Hepatocyte (in vitro differentiated cells): ENCODE data around the gene TUNAR. TPM values are rescaled to one million over a fixed set of nuclear protein-coding genes. Genes with fewer than 3 reads are reported as not detected.
A peak's percentile ranks its signal among the peaks of the same experiment; 100 is the strongest.

Experiments
- DNase-seq: peaks from one replicate; pipeline ENCODE4 v3.0.0-alpha.2; 2016; ENCODE audit warnings: low spot score
- H2AFZ ChIP-seq: fragments of 200-600 bp; sonication (generic); 2 replicates; pipeline ENCODE4 v1.6.0; 2016; ENCODE audit warnings: antibody characterized with exemption, mild to moderate bottlenecking
- H3K27ac ChIP-seq: fragments of 200-600 bp; sonication (generic); 2 replicates; pipeline ENCODE4 v1.5.1; 2016; ENCODE audit warnings: mild to moderate bottlenecking
- H3K27me3 ChIP-seq: fragments of 200-600 bp; sonication (generic); 2 replicates; pipeline ENCODE4 v1.6.1; 2016
- H3K36me3 ChIP-seq: fragments of 200-600 bp; sonication (generic); replicated peaks from 2 replicates; pipeline ENCODE4 v1.5.1; 2016; ENCODE audit warnings: low read depth; ENCODE audit not compliant: insufficient read depth
- H3K4me1 ChIP-seq: fragments of 200-600 bp; sonication (generic); 2 replicates; pipeline ENCODE4 v1.5.1; 2016; ENCODE audit warnings: mild to moderate bottlenecking, moderate library complexity; ENCODE audit not compliant: insufficient read depth
- H3K4me2 ChIP-seq: fragments of 200-600 bp; sonication (generic); 2 replicates; pipeline ENCODE4 v1.6.0; 2016
- H3K4me3 ChIP-seq: fragments of 200-600 bp; sonication (generic); 2 replicates; pipeline ENCODE4 v1.5.1; 2016; ENCODE audit warnings: mild to moderate bottlenecking
- H3K79me2 ChIP-seq: fragments of 200-600 bp; sonication (generic); 2 replicates; pipeline ENCODE4 v1.6.0; 2017; ENCODE audit warnings: mild to moderate bottlenecking
- H3K9me2 ChIP-seq: fragments of 200-600 bp; sonication (generic); replicated peaks from 2 replicates; pipeline ENCODE4 v1.6.0; 2017; ENCODE audit warnings: mild to moderate bottlenecking; ENCODE audit not compliant: insufficient read depth
- H3K9me3 ChIP-seq: fragments of 200-600 bp; sonication (generic); 2 replicates; pipeline ENCODE4 v1.5.1; 2016; ENCODE audit warnings: low read depth, mild to moderate bottlenecking
- H4K20me1 ChIP-seq: fragments of 200-600 bp; sonication (generic); 2 replicates; pipeline ENCODE4 v1.6.0; 2016; ENCODE audit warnings: mild to moderate bottlenecking; ENCODE audit not compliant: insufficient read depth, poor library complexity, severe bottlenecking
- CTCF ChIP-seq: fragments of 200-600 bp; sonication (generic); IDR thresholded peaks from 2 replicates; pipeline ENCODE4 v1.5.1; 2016; ENCODE audit warnings: antibody characterized with exemption, mild to moderate bottlenecking; ENCODE audit not compliant: poor library complexity
- EZH2 ChIP-seq: fragments of 200-600 bp; sonication (generic); IDR thresholded peaks from 2 replicates; pipeline ENCODE4 v1.6.1; 2016; ENCODE audit warnings: antibody characterized with exemption, mild to moderate bottlenecking, borderline replicate concordance
- EZH2phosphoT487 ChIP-seq: fragments of 200-600 bp; sonication (generic); IDR thresholded peaks from one replicate; pipeline ENCODE4 v1.6.1; 2018; ENCODE audit warnings: antibody characterized with exemption, mild to moderate bottlenecking, low read depth, moderate library complexity; ENCODE audit not compliant: unreplicated experiment, severe bottlenecking
- WGBS: methylation state at CpG from one replicate; pipeline ENCODE4 v1.1.6; 2016; ENCODE audit warnings: low lambda C conversion rate; ENCODE audit errors: missing lambda C conversion rate; 5-methylcytosine and 5-hydroxymethylcytosine counted together
- polyA plus RNA-seq: library from polyadenylated mRNA; unstranded; fragments of >200 nt; fragmentation: Nextera tagmentation; extraction: Ambion mirVana; gene quantifications from 2 replicates; pipeline ENCODE4 v1.2.1, GENCODE V29; 2016
- total RNA-seq: library from RNA; depleted of rRNA; stranded (reverse); fragments of >200 nt; gene quantifications from 2 replicates; pipeline ENCODE4 v1.2.3, GENCODE V29; 2014

TUNAR gene
- total and polyA plus RNA-seq, 2 experiments from 2014 or later = 0.13 TPM; not detected in 1

- peak; percentile 68 for DNase-seq
- no peaks in the 10 kb centered on the region for H3K27me3 ChIP-seq
- no peaks in the 10 kb centered on the region for H3K79me2 ChIP-seq
- no peaks in the 10 kb centered on the region for H4K20me1 ChIP-seq
- H3K4me2 ChIP-seq = no peak overlapping the region
- 35% methylated on average over 2 of the region's 2 CpGs for WGBS
- TF ChIP-seq EZH2 (no peak), CTCF (no peak), EZH2phosphoT487 (no peak)
- no peak overlapping the region for H3K27ac ChIP-seq
- no peaks in the 10 kb centered on the region for H3K36me3 ChIP-seq
- H3K9me3 ChIP-seq = no peaks in the 10 kb centered on the region
- H3K4me1 ChIP-seq = no peaks in the 10 kb centered on the region
- H2AFZ ChIP-seq = no peak overlapping the region
- H3K4me3 ChIP-seq = no peak overlapping the region
- H3K9me2 ChIP-seq = no peaks in the 10 kb centered on the region
Observed at GRCh38 chr14:95935228-95935822, 58.7 kb downstream of the TUNAR start.

- H3K4me2 ChIP-seq = no peak overlapping the region
- DNase-seq = no peak
- TF ChIP-seq CTCF (no peak), EZH2 (no peak), EZH2phosphoT487 (no peak)
- no peaks in the 10 kb centered on the region for H3K79me2 ChIP-seq
- no peaks in the 10 kb centered on the region for H3K27me3 ChIP-seq
- H3K4me3 ChIP-seq = no peak overlapping the region
- no peak overlapping the region for H2AFZ ChIP-seq
- no peaks in the 10 kb centered on the region for H3K36me3 ChIP-seq
- H3K4me1 ChIP-seq = no peaks in the 10 kb centered on the region
- H3K9me3 ChIP-seq = no peaks in the 10 kb centered on the region
- WGBS = 86% methylated on average over 2 of the region's 2 CpGs
- H3K9me2 ChIP-seq = no peaks in the 10 kb centered on the region
- H4K20me1 ChIP-seq = no peaks in the 10 kb centered on the region
- no peak overlapping the region for H3K27ac ChIP-seq
Observed at GRCh38 chr14:95936041-95936440, 59.4 kb downstream of the TUNAR start.

- H3K9me2 ChIP-seq = no peaks in the 10 kb centered on the region
- no peaks in the 10 kb centered on the region for H3K79me2 ChIP-seq
- H4K20me1 ChIP-seq = no peaks in the 10 kb centered on the region
- no peak for DNase-seq
- no peaks in the 10 kb centered on the region for H3K36me3 ChIP-seq
- H3K27me3 ChIP-seq = no peaks in the 10 kb centered on the region
- no peaks in the 10 kb centered on the region for H3K4me1 ChIP-seq
- H3K4me3 ChIP-seq = no peak overlapping the region
- H3K27ac ChIP-seq = no peak overlapping the region
- H3K9me3 ChIP-seq = no peaks in the 10 kb centered on the region
- no peak overlapping the region for H3K4me2 ChIP-seq
- no peak overlapping the region for H2AFZ ChIP-seq
- WGBS = 73% methylated on average over 4 of the region's 4 CpGs
- TF ChIP-seq CTCF (no peak), EZH2phosphoT487 (no peak), EZH2 (no peak)
Observed at GRCh38 chr14:95939335-95939734, 62.7 kb downstream of the TUNAR start.

GRCh38 chr14:95941897-95942296 lies 65.3 kb downstream of the TUNAR start:
- Histone ChIP-seq H2AFZ (no peak overlapping the region), H3K79me2 (no peaks in the 10 kb centered on the region), H3K27ac (no peak overlapping the region), H3K4me3 (no peak overlapping the region), H3K9me2 (no peaks in the 10 kb centered on the region), H4K20me1 (no peaks in the 10 kb centered on the region), H3K27me3 (no peaks in the 10 kb centered on the region), H3K4me1 (no peaks in the 10 kb centered on the region), H3K9me3 (no peaks in the 10 kb centered on the region), H3K36me3 (no peaks in the 10 kb centered on the region), H3K4me2 (no peak overlapping the region)
- TF ChIP-seq EZH2 (no peak), CTCF (no peak), EZH2phosphoT487 (no peak)
- WGBS = 51% methylated on average over 2 of the region's 2 CpGs
- DNase-seq = no peak
